SK-N-SH treated with all-trans-retinoic acid at 6 μM for 48 hours (cell line): ENCODE data around the gene DNMT3A.

ENCODE experiments used
- ATAC-seq: fragments of 200-7000 bp; cut with Tn5 transposase; 3 replicates; pipeline ENCODE4 v1.9.1; 2020; ENCODE audit warnings: mild to moderate bottlenecking, moderate library complexity
- ARNTL ChIP-seq: fragments of 450-650 bp; formaldehyde crosslinking; IDR thresholded peaks from 2 replicates; pipeline ENCODE4 v1.5.0; 2020; ENCODE audit warnings: low read depth, mild to moderate bottlenecking, moderate library complexity, borderline replicate concordance
- BACH2 ChIP-seq: fragments of 250-450 bp; sonication (Bioruptor Pico); IDR thresholded peaks from 2 replicates; pipeline ENCODE4 v1.9.0; 2021; ENCODE audit warnings: mild to moderate bottlenecking, borderline replicate concordance
- ESRRG ChIP-seq: fragments of 250-450 bp; sonication (Bioruptor Pico); IDR thresholded peaks from 2 replicates; pipeline ENCODE4 v1.6.1; 2021; ENCODE audit warnings: mild to moderate bottlenecking
- ISL1 ChIP-seq: fragments of 250-450 bp; sonication (Bioruptor Pico); IDR thresholded peaks from 2 replicates; pipeline ENCODE4 v2.1.2; 2022; ENCODE audit warnings: mild to moderate bottlenecking, moderate library complexity
- OSR1 ChIP-seq: fragments of 250-450 bp; sonication (Bioruptor Pico); IDR thresholded peaks from 2 replicates; pipeline ENCODE4 v1.8.0; 2022; ENCODE audit warnings: moderate library complexity, mild to moderate bottlenecking, inconsistent platforms
- RARB ChIP-seq: fragments of 250-450 bp; sonication (Bioruptor Pico); IDR thresholded peaks from 2 replicates; pipeline ENCODE4 v1.8.0; 2021; ENCODE audit warnings: mild to moderate bottlenecking, moderate library complexity
- SNAI2 ChIP-seq: fragments of 250-450 bp; sonication (Bioruptor Pico); IDR thresholded peaks from 2 replicates; pipeline ENCODE4 v1.5.0; 2020; ENCODE audit warnings: mild to moderate bottlenecking, moderate library complexity
- TCF4 ChIP-seq: fragments of 250-450 bp; sonication (Bioruptor Pico); IDR thresholded peaks from 2 replicates; pipeline ENCODE4 v1.8.0; 2021; ENCODE audit warnings: mild to moderate bottlenecking, moderate library complexity, borderline replicate concordance
- TOX ChIP-seq: fragments of 250-450 bp; sonication (Bioruptor Pico); IDR thresholded peaks from 2 replicates; pipeline ENCODE4 v1.8.0; 2021; ENCODE audit warnings: mild to moderate bottlenecking, moderate library complexity, borderline replicate concordance
- ZC3H10 ChIP-seq: fragments of 250-450 bp; sonication (Bioruptor Pico); IDR thresholded peaks from 2 replicates; pipeline ENCODE4 v1.5.1; 2021; ENCODE audit warnings: mild to moderate bottlenecking, moderate library complexity
- ZFP3 ChIP-seq: fragments of 250-450 bp; sonication (Bioruptor Pico); IDR thresholded peaks from 2 replicates; pipeline ENCODE4 v1.5.0; 2020; ENCODE audit warnings: mild to moderate bottlenecking, moderate library complexity
- ZNF565 ChIP-seq: fragments of 450-650 bp; formaldehyde crosslinking; conservative IDR thresholded peaks from 2 replicates; pipeline ENCODE4 v1.5.0; 2020; ENCODE audit warnings: low read depth, mild to moderate bottlenecking, moderate library complexity
- ZNF70 ChIP-seq: fragments of 450-650 bp; formaldehyde crosslinking; IDR thresholded peaks from 2 replicates; pipeline ENCODE4 v1.5.0; 2020; ENCODE audit warnings: mild to moderate bottlenecking, moderate library complexity
- ZNF8 ChIP-seq: fragments of 450-650 bp; formaldehyde crosslinking; IDR thresholded peaks from 2 replicates; pipeline ENCODE4 v1.5.0; 2020; ENCODE audit warnings: mild to moderate bottlenecking, moderate library complexity
- TF ChIP-seq, protein P1 (sequence below): fragments of 250-450 bp; sonication (Bioruptor Pico); IDR thresholded peaks from 2 replicates; pipeline ENCODE4 v1.8.0; 2020; ENCODE audit warnings: mild to moderate bottlenecking, moderate library complexity, borderline replicate concordance
- TF ChIP-seq, protein P2 (sequence below): fragments of 250-450 bp; sonication (Bioruptor Pico); IDR thresholded peaks from 2 replicates; pipeline ENCODE4 v1.5.1; 2021; ENCODE audit warnings: mild to moderate bottlenecking, moderate library complexity
- TF ChIP-seq, protein P3 (sequence below): fragments of 250-450 bp; sonication (Bioruptor Pico); IDR thresholded peaks from 2 replicates; pipeline ENCODE4 v1.5.1; 2020; ENCODE audit warnings: low read depth, mild to moderate bottlenecking, moderate library complexity
- TF ChIP-seq, protein P4 (sequence below): fragments of 250-450 bp; sonication (Bioruptor Pico); IDR thresholded peaks from 2 replicates; pipeline ENCODE4 v1.5.0; 2020; ENCODE audit warnings: mild to moderate bottlenecking, moderate library complexity

DNMT3A gene

DNA sequence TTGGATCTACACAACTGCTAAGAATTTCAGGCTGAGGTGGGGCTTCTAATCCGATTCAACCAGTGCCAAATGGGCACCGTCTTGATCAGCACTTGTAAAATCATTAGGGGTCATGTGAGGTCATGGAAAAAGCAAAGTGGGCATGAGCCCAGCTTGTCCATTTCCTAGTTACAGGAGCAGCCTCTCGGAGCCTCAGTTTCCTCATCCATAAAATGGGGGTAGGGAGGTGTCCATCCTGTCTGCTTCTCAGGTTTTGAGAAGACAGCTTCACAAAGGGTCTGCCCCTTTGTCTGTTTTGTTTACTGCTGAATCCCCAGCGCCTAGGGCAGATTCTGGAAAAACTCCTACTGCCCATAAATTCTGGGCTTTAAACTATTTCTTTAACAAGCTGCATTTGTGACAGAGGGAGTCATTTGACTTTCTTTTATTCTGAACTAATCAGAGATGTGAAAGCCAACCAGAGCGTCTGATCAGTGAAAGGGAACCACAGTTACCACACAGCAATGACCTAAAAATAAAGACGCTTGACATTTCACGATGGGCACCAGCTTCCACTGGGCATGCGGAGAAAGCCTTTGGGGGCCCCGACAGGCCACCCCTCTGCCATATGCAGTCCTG, 38.9 kb downstream of the DNMT3A start (continued):
- TF ChIP-seq, protein P1, sequence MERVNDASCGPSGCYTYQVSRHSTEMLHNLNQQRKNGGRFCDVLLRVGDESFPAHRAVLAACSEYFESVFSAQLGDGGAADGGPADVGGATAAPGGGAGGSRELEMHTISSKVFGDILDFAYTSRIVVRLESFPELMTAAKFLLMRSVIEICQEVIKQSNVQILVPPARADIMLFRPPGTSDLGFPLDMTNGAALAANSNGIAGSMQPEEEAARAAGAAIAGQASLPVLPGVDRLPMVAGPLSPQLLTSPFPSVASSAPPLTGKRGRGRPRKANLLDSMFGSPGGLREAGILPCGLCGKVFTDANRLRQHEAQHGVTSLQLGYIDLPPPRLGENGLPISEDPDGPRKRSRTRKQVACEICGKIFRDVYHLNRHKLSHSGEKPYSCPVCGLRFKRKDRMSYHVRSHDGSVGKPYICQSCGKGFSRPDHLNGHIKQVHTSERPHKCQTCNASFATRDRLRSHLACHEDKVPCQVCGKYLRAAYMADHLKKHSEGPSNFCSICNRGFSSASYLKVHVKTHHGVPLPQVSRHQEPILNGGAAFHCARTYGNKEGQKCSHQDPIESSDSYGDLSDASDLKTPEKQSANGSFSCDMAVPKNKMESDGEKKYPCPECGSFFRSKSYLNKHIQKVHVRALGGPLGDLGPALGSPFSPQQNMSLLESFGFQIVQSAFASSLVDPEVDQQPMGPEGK (CRISPR knock-in tag), result no peak
- TF ChIP-seq, protein P2, sequence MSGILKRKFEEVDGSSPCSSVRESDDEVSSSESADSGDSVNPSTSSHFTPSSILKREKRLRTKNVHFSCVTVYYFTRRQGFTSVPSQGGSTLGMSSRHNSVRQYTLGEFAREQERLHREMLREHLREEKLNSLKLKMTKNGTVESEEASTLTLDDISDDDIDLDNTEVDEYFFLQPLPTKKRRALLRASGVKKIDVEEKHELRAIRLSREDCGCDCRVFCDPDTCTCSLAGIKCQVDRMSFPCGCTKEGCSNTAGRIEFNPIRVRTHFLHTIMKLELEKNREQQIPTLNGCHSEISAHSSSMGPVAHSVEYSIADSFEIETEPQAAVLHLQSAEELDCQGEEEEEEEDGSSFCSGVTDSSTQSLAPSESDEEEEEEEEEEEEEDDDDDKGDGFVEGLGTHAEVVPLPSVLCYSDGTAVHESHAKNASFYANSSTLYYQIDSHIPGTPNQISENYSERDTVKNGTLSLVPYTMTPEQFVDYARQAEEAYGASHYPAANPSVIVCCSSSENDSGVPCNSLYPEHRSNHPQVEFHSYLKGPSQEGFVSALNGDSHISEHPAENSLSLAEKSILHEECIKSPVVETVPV, result no peak
- TF ChIP-seq, protein P3, sequence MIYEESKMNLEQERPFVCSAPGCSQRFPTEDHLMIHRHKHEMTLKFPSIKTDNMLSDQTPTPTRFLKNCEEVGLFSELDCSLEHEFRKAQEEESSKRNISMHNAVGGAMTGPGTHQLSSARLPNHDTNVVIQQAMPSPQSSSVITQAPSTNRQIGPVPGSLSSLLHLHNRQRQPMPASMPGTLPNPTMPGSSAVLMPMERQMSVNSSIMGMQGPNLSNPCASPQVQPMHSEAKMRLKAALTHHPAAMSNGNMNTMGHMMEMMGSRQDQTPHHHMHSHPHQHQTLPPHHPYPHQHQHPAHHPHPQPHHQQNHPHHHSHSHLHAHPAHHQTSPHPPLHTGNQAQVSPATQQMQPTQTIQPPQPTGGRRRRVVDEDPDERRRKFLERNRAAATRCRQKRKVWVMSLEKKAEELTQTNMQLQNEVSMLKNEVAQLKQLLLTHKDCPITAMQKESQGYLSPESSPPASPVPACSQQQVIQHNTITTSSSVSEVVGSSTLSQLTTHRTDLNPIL (CRISPR knock-in tag), result no peak
- TF ChIP-seq, all 23 proteins: peak for 0

DNA sequence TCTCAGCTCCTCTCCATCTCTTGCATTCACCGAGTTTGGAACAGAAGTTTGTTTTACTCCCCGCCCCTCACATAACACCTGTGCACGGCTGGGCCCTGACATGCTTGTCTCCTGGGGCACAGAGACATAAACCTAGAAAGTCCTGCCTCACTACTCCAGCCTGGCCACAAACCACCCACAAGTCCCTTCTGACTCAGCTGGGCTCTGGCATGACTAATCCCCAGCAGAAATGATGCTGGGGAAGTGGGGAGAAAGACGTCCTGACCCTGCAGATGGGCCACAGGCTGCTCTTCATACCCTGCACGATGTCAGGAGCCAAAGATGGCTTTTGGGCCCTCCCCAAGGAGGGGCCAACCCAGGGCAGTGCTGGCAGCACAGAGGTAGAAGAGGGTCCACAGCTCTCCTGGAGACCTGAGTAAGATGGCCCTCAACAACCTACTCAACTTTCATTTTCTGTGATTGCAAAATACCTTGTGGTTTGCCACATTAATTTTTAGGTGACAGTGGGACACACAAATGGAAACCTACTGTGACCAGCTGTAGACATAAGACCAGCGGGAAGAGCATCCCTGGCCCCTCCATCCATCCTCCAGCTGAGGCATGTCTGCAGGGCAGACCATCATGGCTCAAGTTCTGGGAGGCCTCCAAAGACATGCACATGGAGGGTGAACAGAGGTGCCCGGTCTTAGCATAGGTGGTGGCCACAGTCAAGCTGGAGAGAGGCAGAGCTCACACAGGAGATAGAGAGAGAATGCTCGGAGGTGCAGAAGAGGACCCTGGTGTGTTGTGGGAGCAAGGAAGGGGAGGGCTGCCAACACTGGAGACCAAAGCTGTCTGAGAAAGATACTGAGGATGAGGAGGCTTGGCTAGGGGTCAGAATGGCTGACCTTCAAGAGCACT, 40.0 kb downstream of the DNMT3A start:
- peak; percentile 78 for ATAC-seq
- TF ChIP-seq ARNTL (CRISPR knock-in tag) (no peak), ESRRG (CRISPR knock-in tag) (no peak), ZNF70 (CRISPR knock-in tag) (no peak), TOX (CRISPR knock-in tag) (no peak), RARB (CRISPR knock-in tag) (no peak), OSR1 (no peak)
- TF ChIP-seq, protein P2, result no peak
- TF ChIP-seq, protein P1 (CRISPR knock-in tag), result no peak
- TF ChIP-seq, protein P4, sequence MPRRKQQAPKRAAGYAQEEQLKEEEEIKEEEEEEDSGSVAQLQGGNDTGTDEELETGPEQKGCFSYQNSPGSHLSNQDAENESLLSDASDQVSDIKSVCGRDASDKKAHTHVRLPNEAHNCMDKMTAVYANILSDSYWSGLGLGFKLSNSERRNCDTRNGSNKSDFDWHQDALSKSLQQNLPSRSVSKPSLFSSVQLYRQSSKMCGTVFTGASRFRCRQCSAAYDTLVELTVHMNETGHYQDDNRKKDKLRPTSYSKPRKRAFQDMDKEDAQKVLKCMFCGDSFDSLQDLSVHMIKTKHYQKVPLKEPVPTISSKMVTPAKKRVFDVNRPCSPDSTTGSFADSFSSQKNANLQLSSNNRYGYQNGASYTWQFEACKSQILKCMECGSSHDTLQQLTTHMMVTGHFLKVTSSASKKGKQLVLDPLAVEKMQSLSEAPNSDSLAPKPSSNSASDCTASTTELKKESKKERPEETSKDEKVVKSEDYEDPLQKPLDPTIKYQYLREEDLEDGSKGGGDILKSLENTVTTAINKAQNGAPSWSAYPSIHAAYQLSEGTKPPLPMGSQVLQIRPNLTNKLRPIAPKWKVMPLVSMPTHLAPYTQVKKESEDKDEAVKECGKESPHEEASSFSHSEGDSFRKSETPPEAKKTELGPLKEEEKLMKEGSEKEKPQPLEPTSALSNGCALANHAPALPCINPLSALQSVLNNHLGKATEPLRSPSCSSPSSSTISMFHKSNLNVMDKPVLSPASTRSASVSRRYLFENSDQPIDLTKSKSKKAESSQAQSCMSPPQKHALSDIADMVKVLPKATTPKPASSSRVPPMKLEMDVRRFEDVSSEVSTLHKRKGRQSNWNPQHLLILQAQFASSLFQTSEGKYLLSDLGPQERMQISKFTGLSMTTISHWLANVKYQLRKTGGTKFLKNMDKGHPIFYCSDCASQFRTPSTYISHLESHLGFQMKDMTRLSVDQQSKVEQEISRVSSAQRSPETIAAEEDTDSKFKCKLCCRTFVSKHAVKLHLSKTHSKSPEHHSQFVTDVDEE, result no peak
- TF ChIP-seq, protein P3 (CRISPR knock-in tag), result no peak

DNA sequence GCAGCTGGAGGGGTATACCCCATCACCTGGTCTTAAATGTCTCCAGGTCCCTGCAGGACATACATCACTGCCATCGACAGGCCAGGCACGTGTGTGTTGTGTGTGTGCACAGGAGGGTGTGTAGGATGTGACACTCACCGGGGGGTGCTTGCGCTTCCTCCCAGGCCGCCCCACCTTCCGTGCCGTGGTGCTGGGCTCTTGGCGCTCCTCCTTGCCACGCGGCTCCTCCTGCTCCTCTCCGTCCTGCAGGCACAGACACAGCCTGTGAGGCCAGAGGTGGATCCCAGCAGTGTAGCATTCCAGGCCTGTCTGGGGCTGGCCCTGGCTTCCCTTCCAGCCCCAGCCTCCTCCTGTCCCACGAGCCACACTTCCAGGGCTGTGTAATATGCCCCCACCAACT, 41.7 kb downstream of the DNMT3A start:
- ATAC-seq, result no peak
- TF ChIP-seq ZNF565 (CRISPR knock-in tag) (no peak), RARB (CRISPR knock-in tag) (no peak), ARNTL (CRISPR knock-in tag) (no peak), ZFP3 (CRISPR knock-in tag) (no peak), SNAI2 (CRISPR knock-in tag) (no peak), ZC3H10 (no peak), ISL1 (CRISPR knock-in tag) (no peak), TCF4 (no peak), OSR1 (no peak), ZNF8 (CRISPR knock-in tag) (no peak), BACH2 (CRISPR knock-in tag) (no peak), ZNF70 (CRISPR knock-in tag) (no peak)
- TF ChIP-seq, protein P1 (CRISPR knock-in tag), result no peak
- TF ChIP-seq, protein P2, result no peak
